ENCODE data around the gene NECTIN2.

The NECTIN2 gene

GRCh38 chr19:44892932-44893331 lies 46.8 kb downstream of the NECTIN2 start:
- no peaks in the 10 kb centered on the region for H3K27me3 ChIP-seq (ENCODE audit: control insufficient read depth in 1 of 2, insufficient read depth in 2 of 2, low read length in 2 of 2)
- H3K9me3 ChIP-seq (ENCODE audit: control insufficient read depth in 1 of 2, low read length in 2 of 2) = no peaks in the 10 kb centered on the region
- no peak overlapping the region for H3K4me3 ChIP-seq (ENCODE audit: low read depth in 1 of 2, low read length in 2 of 2)
- H3K36me3 ChIP-seq (ENCODE audit: control insufficient read depth in 1 of 2, insufficient read depth in 2 of 2, low read length in 2 of 2) = peaks cover 23 to 61% of the 10 kb centered on the region in 2 donors
- no peak overlapping the region for H3K27ac ChIP-seq (ENCODE audit: low read depth, low read length)
- no peak overlapping the region for H3K9ac ChIP-seq (ENCODE audit: low read depth in 1 of 2, low read length in 2 of 2)
- H3K4me1 ChIP-seq (ENCODE audit: control insufficient read depth in 1 of 2, insufficient read depth in 2 of 2, low read length in 2 of 2) = peaks cover 16 to 23% of the 10 kb centered on the region in 2 donors

GRCh38 chr19:44893332-44894051 lies 47.4 kb downstream of the NECTIN2 start:
- H3K9me3 ChIP-seq (ENCODE audit: control insufficient read depth in 1 of 2, low read length in 2 of 2) = no peaks in the 10 kb centered on the region
- no peak overlapping the region for H3K27ac ChIP-seq (ENCODE audit: low read depth, low read length)
- H3K4me1 ChIP-seq (ENCODE audit: control insufficient read depth in 1 of 2, insufficient read depth in 2 of 2, low read length in 2 of 2) = peaks cover 16 to 23% of the 10 kb centered on the region in 2 donors
- no peak overlapping the region for H3K4me3 ChIP-seq (ENCODE audit: low read depth in 1 of 2, low read length in 2 of 2)
- H3K36me3 ChIP-seq (ENCODE audit: control insufficient read depth in 1 of 2, insufficient read depth in 2 of 2, low read length in 2 of 2) = peaks cover 25 to 58% of the 10 kb centered on the region in 2 donors
- no peak overlapping the region for H3K9ac ChIP-seq (ENCODE audit: low read depth in 1 of 2, low read length in 2 of 2)
- no peaks in the 10 kb centered on the region for H3K27me3 ChIP-seq (ENCODE audit: control insufficient read depth in 1 of 2, insufficient read depth in 2 of 2, low read length in 2 of 2)

- Histone ChIP-seq H3K4me3 (ENCODE audit: low read depth in 1 of 2, low read length in 2 of 2) (no peak overlapping the region), H3K4me1 (ENCODE audit: control insufficient read depth in 1 of 2, insufficient read depth in 2 of 2, low read length in 2 of 2) (peaks cover 16 to 23% of the 10 kb centered on the region in 2 donors), H3K9ac (ENCODE audit: low read depth in 1 of 2, low read length in 2 of 2) (no peak overlapping the region), H3K9me3 (ENCODE audit: control insufficient read depth in 1 of 2, low read length in 2 of 2) (no peaks in the 10 kb centered on the region), H3K27ac (ENCODE audit: low read depth, low read length) (no peak overlapping the region), H3K27me3 (ENCODE audit: control insufficient read depth in 1 of 2, insufficient read depth in 2 of 2, low read length in 2 of 2) (no peaks in the 10 kb centered on the region), H3K36me3 (ENCODE audit: control insufficient read depth in 1 of 2, insufficient read depth in 2 of 2, low read length in 2 of 2) (peaks cover 25 to 57% of the 10 kb centered on the region in 2 donors)
These were observed 47.9 kb downstream of the NECTIN2 start for GRCh38 chr19:44894052-44894400.

GRCh38 chr19:44894946-44895345 lies 48.8 kb downstream of the NECTIN2 start:
- Histone ChIP-seq H3K27ac (ENCODE audit: low read depth, low read length) (no peak overlapping the region), H3K9me3 (ENCODE audit: control insufficient read depth in 1 of 2, low read length in 2 of 2) (no peaks in the 10 kb centered on the region), H3K9ac (ENCODE audit: low read depth in 1 of 2, low read length in 2 of 2) (no peak overlapping the region), H3K4me3 (ENCODE audit: low read depth in 1 of 2, low read length in 2 of 2) (no peak overlapping the region), H3K27me3 (ENCODE audit: control insufficient read depth in 1 of 2, insufficient read depth in 2 of 2, low read length in 2 of 2) (no peaks in the 10 kb centered on the region), H3K36me3 (ENCODE audit: control insufficient read depth in 1 of 2, insufficient read depth in 2 of 2, low read length in 2 of 2) (peaks cover 25 to 60% of the 10 kb centered on the region in 2 donors), H3K4me1 (ENCODE audit: control insufficient read depth in 1 of 2, insufficient read depth in 2 of 2, low read length in 2 of 2) (peaks cover 12 to 18% of the 10 kb centered on the region in 2 donors)

GRCh38 chr19:44897835-44898234 lies 51.7 kb downstream of the NECTIN2 start:
- Histone ChIP-seq H3K9ac (ENCODE audit: low read depth in 1 of 2, low read length in 2 of 2) (no peak overlapping the region), H3K9me3 (ENCODE audit: control insufficient read depth in 1 of 2, low read length in 2 of 2) (no peaks in the 10 kb centered on the region), H3K27ac (ENCODE audit: low read depth, low read length) (no peak overlapping the region), H3K4me1 (ENCODE audit: control insufficient read depth in 1 of 2, insufficient read depth in 2 of 2, low read length in 2 of 2) (peaks cover 0 to 2% of the 10 kb centered on the region in 2 donors), H3K4me3 (ENCODE audit: low read depth in 1 of 2, low read length in 2 of 2) (no peak overlapping the region), H3K36me3 (ENCODE audit: control insufficient read depth in 1 of 2, insufficient read depth in 2 of 2, low read length in 2 of 2) (peaks cover 30 to 81% of the 10 kb centered on the region in 2 donors), H3K27me3 (ENCODE audit: control insufficient read depth in 1 of 2, insufficient read depth in 2 of 2, low read length in 2 of 2) (no peaks in the 10 kb centered on the region)

GRCh38 chr19:44900328-44901244 lies 54.5 kb downstream of the NECTIN2 start:
- Histone ChIP-seq H3K4me1 (ENCODE audit: control insufficient read depth in 1 of 2, insufficient read depth in 2 of 2, low read length in 2 of 2) (peaks cover 5 to 11% of the 10 kb centered on the region in 2 donors), H3K9me3 (ENCODE audit: control insufficient read depth in 1 of 2, low read length in 2 of 2) (no peaks in the 10 kb centered on the region), H3K27ac (ENCODE audit: low read depth, low read length) (no peak overlapping the region), H3K4me3 (ENCODE audit: low read depth in 1 of 2, low read length in 2 of 2) (no peak overlapping the region), H3K36me3 (ENCODE audit: control insufficient read depth in 1 of 2, insufficient read depth in 2 of 2, low read length in 2 of 2) (peaks cover 20 to 56% of the 10 kb centered on the region in 2 donors), H3K27me3 (ENCODE audit: control insufficient read depth in 1 of 2, insufficient read depth in 2 of 2, low read length in 2 of 2) (peaks cover 5 to 7% of the 10 kb centered on the region in 2 donors), H3K9ac (ENCODE audit: low read depth in 1 of 2, low read length in 2 of 2) (no peak overlapping the region)

- no peak overlapping the region for H3K27ac ChIP-seq (ENCODE audit: low read depth, low read length)
- H3K36me3 ChIP-seq (ENCODE audit: control insufficient read depth in 1 of 2, insufficient read depth in 2 of 2, low read length in 2 of 2) = peaks cover 6 to 31% of the 10 kb centered on the region in 2 donors
- H3K9me3 ChIP-seq (ENCODE audit: control insufficient read depth in 1 of 2, low read length in 2 of 2) = no peaks in the 10 kb centered on the region
- H3K4me3 ChIP-seq (ENCODE audit: low read depth in 1 of 2, low read length in 2 of 2) = no peak overlapping the region
- peaks cover 11 to 12% of the 10 kb centered on the region in 2 donors for H3K4me1 ChIP-seq (ENCODE audit: control insufficient read depth in 1 of 2, insufficient read depth in 2 of 2, low read length in 2 of 2)
- H3K9ac ChIP-seq (ENCODE audit: low read depth in 1 of 2, low read length in 2 of 2) = no peak overlapping the region
- H3K27me3 ChIP-seq (ENCODE audit: control insufficient read depth in 1 of 2, insufficient read depth in 2 of 2, low read length in 2 of 2) = peaks cover 9 to 12% of the 10 kb centered on the region in 2 donors
These were observed 57.1 kb downstream of the NECTIN2 start for GRCh38 chr19:44903216-44903601.

GRCh38 chr19:44903602-44904425 lies 57.7 kb downstream of the NECTIN2 start:
- no peak overlapping the region for H3K4me3 ChIP-seq (ENCODE audit: low read depth in 1 of 2, low read length in 2 of 2)

GRCh38 chr19:44904426-44904994 lies 58.4 kb downstream of the NECTIN2 start:
- no peak overlapping the region for H3K9ac ChIP-seq (ENCODE audit: low read depth in 1 of 2, low read length in 2 of 2)
- H3K27me3 ChIP-seq (ENCODE audit: control insufficient read depth in 1 of 2, insufficient read depth in 2 of 2, low read length in 2 of 2) = peaks cover 9 to 12% of the 10 kb centered on the region in 2 donors
- no peak overlapping the region for H3K4me3 ChIP-seq (ENCODE audit: low read depth in 1 of 2, low read length in 2 of 2)
- peaks cover 11 to 12% of the 10 kb centered on the region in 2 donors for H3K4me1 ChIP-seq (ENCODE audit: control insufficient read depth in 1 of 2, insufficient read depth in 2 of 2, low read length in 2 of 2)
- no peak overlapping the region for H3K27ac ChIP-seq (ENCODE audit: low read depth, low read length)
- peaks cover 6 to 30% of the 10 kb centered on the region in 2 donors for H3K36me3 ChIP-seq (ENCODE audit: control insufficient read depth in 1 of 2, insufficient read depth in 2 of 2, low read length in 2 of 2)
- H3K9me3 ChIP-seq (ENCODE audit: control insufficient read depth in 1 of 2, low read length in 2 of 2) = no peaks in the 10 kb centered on the region

More at GRCh38 chr19:44903602-44904425, 57.7 kb downstream of the NECTIN2 start:
- Histone ChIP-seq H3K27me3 (ENCODE audit: control insufficient read depth in 1 of 2, insufficient read depth in 2 of 2, low read length in 2 of 2) (peaks cover 9 to 12% of the 10 kb centered on the region in 2 donors), H3K36me3 (ENCODE audit: control insufficient read depth in 1 of 2, insufficient read depth in 2 of 2, low read length in 2 of 2) (peaks cover 6 to 30% of the 10 kb centered on the region in 2 donors), H3K9ac (ENCODE audit: low read depth in 1 of 2, low read length in 2 of 2) (no peak overlapping the region), H3K4me1 (ENCODE audit: control insufficient read depth in 1 of 2, insufficient read depth in 2 of 2, low read length in 2 of 2) (peaks cover 11 to 12% of the 10 kb centered on the region in 2 donors), H3K9me3 (ENCODE audit: control insufficient read depth in 1 of 2, low read length in 2 of 2) (no peaks in the 10 kb centered on the region), H3K27ac (ENCODE audit: low read depth, low read length) (no peak overlapping the region)
